GM12873 (cell line): ENCODE data around the gene HBP1.

Experiments
- CTCF ChIP-seq: IDR thresholded peaks from 2 replicates; pipeline ENCODE4 v1.5.1; 2012; ENCODE audit warnings: low read depth, mild to moderate bottlenecking, moderate library complexity, low read length, control low read depth; ENCODE audit not compliant: insufficient read depth; ENCODE audit errors: missing control alignments

Gene HBP1

GRCh38 chr7:107149863-107150262 is 18.9 kb upstream of the HBP1 start:
- TF ChIP-seq CTCF, result no peak

GRCh38 chr7:107150375-107151073 is 18.3 kb upstream of the HBP1 start:
- peak; percentile 51 for TF ChIP-seq CTCF

- TF ChIP-seq CTCF, result no peak
These were observed 17.3 kb upstream of the HBP1 start for GRCh38 chr7:107151538-107151937.

GRCh38 chr7:107152011-107152410 is 16.8 kb upstream of the HBP1 start:
- TF ChIP-seq CTCF, result no peak

- no peak for TF ChIP-seq CTCF
These were observed 14.0 kb upstream of the HBP1 start for GRCh38 chr7:107154826-107155225.

GRCh38 chr7:107157091-107157490 is 11.7 kb upstream of the HBP1 start:
- no peak for TF ChIP-seq CTCF

- TF ChIP-seq CTCF, result no peak
These were observed 10.8 kb upstream of the HBP1 start for GRCh38 chr7:107158028-107158427.
